Muscle layer of duodenum (tissue), 2 donors: ENCODE measurements around the gene AQP12B.
"Not testable (repeated sequence)": the region's sequence is repeated elsewhere in the genome, so short reads cannot be mapped to it uniquely, and the experiment has no call there.

Experiments
- H3K27ac ChIP-seq: one replicate; pipeline ENCODE4 v1.7.0; 2013; ENCODE audit warnings: mild to moderate bottlenecking, low read length
- H3K27me3 ChIP-seq: one replicate; pipeline ENCODE4 v1.7.0; 2013; ENCODE audit warnings: low read depth, mild to moderate bottlenecking, control low read depth, low read length
- H3K36me3 ChIP-seq, 2 donors: one replicate each; pipeline ENCODE4 v1.7.0; 2013; ENCODE audit warnings: low read length in 2 of 2, control low read depth in 1 of 2, mild to moderate bottlenecking in 1 of 2; ENCODE audit not compliant: insufficient read depth in 2 of 2, control insufficient read depth in 1 of 2
- H3K4me1 ChIP-seq, 2 donors: one replicate each; pipeline ENCODE4 v1.7.0; 2013; ENCODE audit warnings: low read length in 2 of 2, mild to moderate bottlenecking in 2 of 2, control low read depth in 1 of 2, moderate library complexity in 1 of 2; ENCODE audit not compliant: insufficient read depth in 2 of 2, control insufficient read depth in 1 of 2
- H3K4me3 ChIP-seq, 2 donors: one replicate each; pipeline ENCODE4 v1.7.0; 2013; ENCODE audit warnings: low read length in 2 of 2, low read depth in 1 of 2, mild to moderate bottlenecking in 1 of 2
- H3K9me3 ChIP-seq, 2 donors: one replicate each; pipeline ENCODE4 v1.7.0; 2013; ENCODE audit warnings: low read length in 2 of 2, control low read depth in 1 of 2, mild to moderate bottlenecking in 1 of 2; ENCODE audit not compliant: control insufficient read depth in 1 of 2
- donor health status: healthy.

AQP12B gene

GRCh38 chr2:240672076-240672700, 10.5 kb downstream of the AQP12B start:
- Histone ChIP-seq H3K4me3 (no peak overlapping the region), H3K9me3 (no peaks in the 10 kb centered on the region), H3K36me3 (no peaks in the 10 kb centered on the region), H3K27ac (no peak overlapping the region), H3K27me3 (no peaks in the 10 kb centered on the region), H3K4me1 (no peaks in the 10 kb centered on the region)

GRCh38 chr2:240670950-240671349, 11.7 kb downstream of the AQP12B start:
- Histone ChIP-seq H3K27ac (no peak overlapping the region), H3K27me3 (no peaks in the 10 kb centered on the region)

GRCh38 chr2:240670402-240670801, 12.3 kb downstream of the AQP12B start:
- H3K27ac ChIP-seq: no peak overlapping the region
- no peaks in the 10 kb centered on the region for H3K36me3 ChIP-seq
- no peaks in the 10 kb centered on the region for H3K27me3 ChIP-seq
- H3K4me1 ChIP-seq: no peaks in the 10 kb centered on the region
- H3K9me3 ChIP-seq: peaks cover 0 to 1% of the 10 kb centered on the region in 2 donors
- H3K4me3 ChIP-seq: no peak overlapping the region

More at GRCh38 chr2:240670950-240671349, 11.7 kb downstream of the AQP12B start:
- H3K36me3 ChIP-seq: no peaks in the 10 kb centered on the region
- no peaks in the 10 kb centered on the region for H3K9me3 ChIP-seq
- H3K4me3 ChIP-seq: no peak overlapping the region
- H3K4me1 ChIP-seq: no peaks in the 10 kb centered on the region

- H3K36me3 ChIP-seq: no peaks in the 10 kb centered on the region
- no peaks in the 10 kb centered on the region for H3K4me1 ChIP-seq
- H3K4me3 ChIP-seq: no peak overlapping the region
- H3K9me3 ChIP-seq: peaks cover 4 to 12% of the 10 kb centered on the region in 2 donors
- H3K27ac ChIP-seq: no peak overlapping the region
- H3K27me3 ChIP-seq: no peaks in the 10 kb centered on the region
These were observed 18.1 kb downstream of the AQP12B start for GRCh38 chr2:240664622-240665021.

- H3K36me3 ChIP-seq: no peaks in the 10 kb centered on the region
- no peaks in the 10 kb centered on the region for H3K27me3 ChIP-seq
- H3K27ac ChIP-seq: no peak overlapping the region
- H3K9me3 ChIP-seq: peaks cover 4 to 12% of the 10 kb centered on the region in 2 donors
- H3K4me3 ChIP-seq: no peak overlapping the region
- H3K4me1 ChIP-seq: no peaks in the 10 kb centered on the region
These were observed 19.0 kb downstream of the AQP12B start for GRCh38 chr2:240663546-240664190.

GRCh38 chr2:240662681-240663080, 20.0 kb downstream of the AQP12B start:
- Histone ChIP-seq H3K4me3 (no peak overlapping the region), H3K4me1 (no peaks in the 10 kb centered on the region), H3K9me3 (peaks cover 4 to 12% of the 10 kb centered on the region in 2 donors), H3K27ac (no peak overlapping the region), H3K36me3 (no peaks in the 10 kb centered on the region), H3K27me3 (no peaks in the 10 kb centered on the region)

- not testable (repeated sequence) for H3K4me3 ChIP-seq, H3K9me3 ChIP-seq, H3K36me3 ChIP-seq, H3K27me3 ChIP-seq, H3K4me1 ChIP-seq, H3K27ac ChIP-seq
These were observed 22.8 kb downstream of the AQP12B start for GRCh38 chr2:240659883-240660282.

- Histone ChIP-seq H3K27ac (no peak overlapping the region), H3K4me1 (no peaks in the 10 kb centered on the region), H3K4me3 (no peak overlapping the region), H3K36me3 (no peaks in the 10 kb centered on the region), H3K27me3 (no peaks in the 10 kb centered on the region), H3K9me3 (peaks cover 0 to 1% of the 10 kb centered on the region in 2 donors)
These were observed 26.5 kb downstream of the AQP12B start for GRCh38 chr2:240655931-240656886.

DNA sequence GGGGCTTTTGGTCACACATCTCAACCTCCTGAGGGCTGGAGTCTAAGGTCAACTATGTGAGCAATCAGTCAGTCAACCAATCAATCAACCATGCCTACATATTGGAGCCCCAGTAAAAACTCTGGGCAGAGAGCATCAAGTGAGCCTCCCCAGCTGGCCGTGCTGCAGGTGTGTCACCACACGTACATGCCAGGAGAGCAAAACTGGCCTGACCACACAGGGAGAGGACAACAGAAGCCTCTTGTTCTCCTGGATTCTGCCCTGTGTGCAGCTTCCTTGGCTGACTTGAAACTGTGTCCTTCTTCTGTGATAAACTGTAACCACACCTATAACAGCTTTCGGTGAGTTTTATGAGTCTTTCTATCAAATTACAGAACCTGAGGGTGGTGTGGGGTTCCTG, 31.5 kb downstream of the AQP12B start:
- H3K4me3 ChIP-seq: no peak overlapping the region
- no peaks in the 10 kb centered on the region for H3K4me1 ChIP-seq
- no peaks in the 10 kb centered on the region for H3K9me3 ChIP-seq
- H3K36me3 ChIP-seq: no peaks in the 10 kb centered on the region
- H3K27ac ChIP-seq: no peak overlapping the region
- H3K27me3 ChIP-seq: no peaks in the 10 kb centered on the region

GRCh38 chr2:240650254-240650965, 32.3 kb downstream of the AQP12B start:
- Histone ChIP-seq H3K9me3 (no peaks in the 10 kb centered on the region), H3K36me3 (no peaks in the 10 kb centered on the region), H3K27ac (no peak overlapping the region), H3K27me3 (no peaks in the 10 kb centered on the region), H3K4me1 (no peaks in the 10 kb centered on the region), H3K4me3 (no peak overlapping the region)

- H3K27ac ChIP-seq: no peak overlapping the region
- no peaks in the 10 kb centered on the region for H3K9me3 ChIP-seq
- no peaks in the 10 kb centered on the region for H3K27me3 ChIP-seq
- H3K36me3 ChIP-seq: no peaks in the 10 kb centered on the region
- H3K4me3 ChIP-seq: no peak overlapping the region
- no peaks in the 10 kb centered on the region for H3K4me1 ChIP-seq
These were observed 33.4 kb downstream of the AQP12B start for GRCh38 chr2:240649331-240649730.
